Femur (tissue), 1 donor: ENCODE results near the gene TACC2.
A peak's percentile ranks its signal among the peaks of the same experiment; 100 is the strongest.

ENCODE experiments used
- DNase-seq: peaks from one replicate; pipeline ENCODE4 v3.0.0-alpha.2; 2017

Gene TACC2

GRCh38 chr10:122033224-122033926 lies 44.4 kb downstream of the TACC2 start:
- no peak for DNase-seq

GRCh38 chr10:122034149-122034756 lies 45.3 kb downstream of the TACC2 start:
- DNase-seq, result no peak

- DNase-seq, result no peak
Observed at GRCh38 chr10:122040786-122041185, 51.8 kb downstream of the TACC2 start.

GRCh38 chr10:122042836-122043235 lies 53.9 kb downstream of the TACC2 start:
- no peak for DNase-seq

- peak; percentile 84 for DNase-seq
Observed at GRCh38 chr10:122044045-122044661, 55.2 kb downstream of the TACC2 start.

- DNase-seq, result peak; percentile 86
Observed at GRCh38 chr10:122044713-122045112, 55.8 kb downstream of the TACC2 start.

- DNase-seq, result no peak
Observed at GRCh38 chr10:122045212-122045611, 56.2 kb downstream of the TACC2 start.

GRCh38 chr10:122047560-122047959 lies 58.6 kb downstream of the TACC2 start:
- DNase-seq, result no peak

- no peak for DNase-seq
Observed at GRCh38 chr10:122049076-122049475, 60.1 kb downstream of the TACC2 start.

GRCh38 chr10:122050311-122050710 lies 61.3 kb downstream of the TACC2 start:
- DNase-seq, result no peak

- no peak for DNase-seq
Observed at GRCh38 chr10:122050811-122051210, 61.8 kb downstream of the TACC2 start.

- peak; percentile 70 for DNase-seq
Observed at GRCh38 chr10:122051609-122052385, 62.8 kb downstream of the TACC2 start.

- no peak for DNase-seq
Observed at GRCh38 chr10:122052701-122053100, 63.7 kb downstream of the TACC2 start.

- DNase-seq, result no peak
Observed at GRCh38 chr10:122053314-122053713, 64.4 kb downstream of the TACC2 start.

GRCh38 chr10:122054048-122055025 lies 65.4 kb downstream of the TACC2 start:
- DNase-seq, result peak; percentile 67

GRCh38 chr10:122055252-122055651 lies 66.3 kb downstream of the TACC2 start:
- no peak for DNase-seq

GRCh38 chr10:122056431-122057094 lies 67.6 kb downstream of the TACC2 start:
- DNase-seq, result no peak

- no peak for DNase-seq
Observed at GRCh38 chr10:122057841-122058413, 69.0 kb downstream of the TACC2 start.

GRCh38 chr10:122060250-122060649 lies 71.3 kb downstream of the TACC2 start:
- no peak for DNase-seq

GRCh38 chr10:122062831-122063674 lies 74.1 kb downstream of the TACC2 start:
- peak; percentile 80 for DNase-seq
